Hematopoietic multipotent progenitor cell treated with erythropoietin and hydrocortisone succinate and interleukin-3 and kit ligand, for 6 days (in vitro differentiated cells): ENCODE measurements around the gene COL9A3.

Source experiments
- DNase-seq: peaks from one replicate; pipeline ENCODE4 v3.0.0-alpha.2; 2015

The COL9A3 gene

DNA sequence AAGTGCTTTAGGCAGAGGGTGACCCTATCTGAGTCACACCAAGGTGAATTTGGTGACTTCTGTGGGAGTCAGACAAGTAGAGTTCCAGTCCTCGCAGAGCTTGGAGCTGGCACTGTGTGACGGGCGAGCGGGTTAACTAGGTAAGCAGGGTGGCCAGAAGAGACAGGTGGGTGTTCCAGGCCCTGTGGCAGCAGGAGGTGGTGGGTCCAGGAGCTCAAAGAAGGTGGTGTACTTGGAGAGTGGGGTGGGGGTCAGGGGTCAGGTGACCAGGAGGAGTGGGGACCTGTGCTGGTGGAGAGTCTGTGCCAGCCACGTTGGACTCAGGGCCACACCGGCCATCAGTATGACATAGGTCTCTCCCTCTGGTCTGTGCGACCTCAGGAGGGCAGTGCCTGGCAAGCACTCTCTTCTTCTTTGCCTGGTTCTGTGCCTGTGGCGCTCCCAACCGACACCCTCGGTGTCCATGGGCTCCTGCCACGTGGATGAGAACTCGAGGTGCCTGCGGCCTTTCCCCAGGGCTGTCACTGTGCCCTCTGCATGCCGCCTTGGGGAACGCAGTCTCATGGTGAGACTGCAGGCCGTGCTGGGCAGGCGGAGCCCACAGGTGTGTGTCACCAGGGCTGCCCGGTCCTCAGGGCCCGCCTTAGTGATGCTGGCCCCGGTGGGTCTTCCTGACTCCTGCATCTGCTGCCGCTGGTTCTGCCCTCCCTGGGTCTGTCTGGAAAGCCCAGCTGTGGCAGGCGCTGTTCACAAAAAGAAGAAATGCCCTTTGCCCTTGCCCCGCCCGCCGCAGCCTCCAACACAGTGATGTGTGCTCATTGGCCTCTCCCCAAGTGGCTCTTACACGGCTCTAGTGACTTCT lies 18.9 kb upstream of the COL9A3 start:
- DNase-seq, result no peak

- DNase-seq, result no peak
Measured at GRCh38 chr20:62799036-62799435, 17.8 kb upstream of the COL9A3 start.

GRCh38 chr20:62799459-62799858 lies 17.4 kb upstream of the COL9A3 start:
- no peak for DNase-seq

- no peak for DNase-seq
Measured at GRCh38 chr20:62799873-62800272, 17.0 kb upstream of the COL9A3 start.

GRCh38 chr20:62800314-62801259 lies 16.3 kb upstream of the COL9A3 start:
- DNase-seq, result no peak

GRCh38 chr20:62801284-62802010 lies 15.4 kb upstream of the COL9A3 start:
- no peak for DNase-seq

GRCh38 chr20:62802026-62802712 lies 14.7 kb upstream of the COL9A3 start:
- DNase-seq, result peak; percentile 13

GRCh38 chr20:62804021-62804626 lies 12.7 kb upstream of the COL9A3 start:
- peak; percentile 55 for DNase-seq

DNA sequence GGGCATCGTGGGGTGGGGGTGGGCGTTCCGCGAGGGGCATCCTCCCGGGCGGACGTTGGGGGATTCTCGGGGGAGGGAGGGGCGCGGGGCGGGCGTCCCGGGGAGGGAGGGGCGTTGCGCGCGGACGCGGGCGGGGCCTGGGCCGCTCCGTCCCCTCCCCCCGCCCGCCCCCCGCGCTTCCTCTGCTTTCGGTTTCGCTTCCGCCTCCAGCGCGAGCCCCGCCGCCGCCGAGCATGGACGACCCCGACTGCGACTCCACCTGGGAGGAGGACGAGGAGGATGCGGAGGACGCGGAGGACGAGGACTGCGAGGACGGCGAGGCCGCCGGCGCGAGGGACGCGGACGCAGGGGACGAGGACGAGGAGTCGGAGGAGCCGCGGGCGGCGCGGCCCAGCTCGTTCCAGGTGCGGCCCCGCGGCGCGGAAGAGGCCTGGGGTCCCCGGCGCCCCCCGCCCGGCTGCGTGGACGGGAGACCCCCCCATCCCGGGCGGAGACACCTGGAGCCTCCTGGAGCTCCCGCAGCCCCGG lies 12.2 kb upstream of the COL9A3 start, which contains the start of gene OGFR:
Gene OGFR, plus strand, starts transcription at position 209 of the 528 bp plus-strand sequence. Its CDS starts 25 bp downstream, at position 234.
- DNase-seq, result peak; percentile 74

DNA sequence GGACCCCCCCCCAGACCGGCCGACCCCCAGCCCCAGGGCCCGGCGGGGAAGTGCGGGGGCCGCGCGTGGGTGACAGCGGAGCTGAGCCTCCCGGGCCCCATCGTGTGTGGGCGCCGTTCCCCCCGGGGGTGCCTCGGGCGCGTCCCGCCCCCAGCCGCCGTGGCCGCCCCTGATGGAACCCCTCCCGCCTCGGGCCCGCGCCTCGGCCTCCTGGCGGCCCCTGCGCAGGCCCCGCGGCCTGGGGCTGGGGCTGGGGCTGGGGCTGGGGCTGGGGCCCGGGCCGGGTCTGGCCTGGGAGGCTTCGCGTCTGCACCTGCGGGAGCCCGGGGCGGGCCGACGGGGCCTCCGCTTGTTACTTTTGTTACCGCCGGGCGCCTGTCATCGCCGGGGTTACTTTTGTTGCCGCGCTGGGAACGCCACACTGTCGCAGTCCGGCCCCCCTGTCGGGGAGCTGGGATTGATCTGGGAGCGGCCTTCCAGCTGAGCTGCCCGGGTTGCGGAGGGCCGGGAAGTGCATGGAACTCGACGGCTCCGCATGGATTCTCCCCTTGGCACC lies 11.6 kb upstream of the COL9A3 start:
- DNase-seq, result peak; percentile 20

DNA sequence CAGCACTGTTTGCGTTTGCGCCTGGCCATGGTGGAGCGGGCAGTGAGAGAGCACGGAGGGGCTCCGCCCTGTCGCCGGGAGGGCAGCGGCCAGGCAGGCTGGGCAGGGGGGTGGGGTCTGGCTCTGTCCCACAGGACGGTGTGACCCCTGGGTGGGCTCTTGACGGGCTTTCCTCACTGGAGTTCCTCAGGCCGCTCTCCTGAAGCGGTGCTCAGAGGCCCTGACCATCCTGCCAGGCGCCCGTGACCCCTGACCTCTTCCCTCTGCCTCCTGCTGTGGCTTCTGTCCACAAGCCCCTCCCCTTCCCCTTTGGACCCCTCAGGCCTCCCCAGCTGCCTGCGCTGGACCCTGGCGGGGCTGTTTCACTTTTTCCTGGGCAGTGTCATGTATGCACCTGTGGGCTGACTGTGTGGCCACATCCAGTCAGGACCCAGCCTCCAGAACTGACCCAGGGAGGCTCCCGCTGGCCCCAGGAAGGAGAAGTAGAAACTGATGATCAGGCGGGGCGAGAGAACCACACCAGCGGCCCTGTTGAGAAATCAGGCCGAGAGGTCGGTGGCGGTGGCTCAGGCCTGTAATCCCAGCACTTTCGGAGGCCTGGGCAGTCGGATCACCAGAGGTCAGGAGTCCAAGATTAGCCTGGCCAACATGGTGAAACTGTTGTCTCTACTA lies 11.0 kb upstream of the COL9A3 start:
- peak; percentile 20 for DNase-seq

DNA sequence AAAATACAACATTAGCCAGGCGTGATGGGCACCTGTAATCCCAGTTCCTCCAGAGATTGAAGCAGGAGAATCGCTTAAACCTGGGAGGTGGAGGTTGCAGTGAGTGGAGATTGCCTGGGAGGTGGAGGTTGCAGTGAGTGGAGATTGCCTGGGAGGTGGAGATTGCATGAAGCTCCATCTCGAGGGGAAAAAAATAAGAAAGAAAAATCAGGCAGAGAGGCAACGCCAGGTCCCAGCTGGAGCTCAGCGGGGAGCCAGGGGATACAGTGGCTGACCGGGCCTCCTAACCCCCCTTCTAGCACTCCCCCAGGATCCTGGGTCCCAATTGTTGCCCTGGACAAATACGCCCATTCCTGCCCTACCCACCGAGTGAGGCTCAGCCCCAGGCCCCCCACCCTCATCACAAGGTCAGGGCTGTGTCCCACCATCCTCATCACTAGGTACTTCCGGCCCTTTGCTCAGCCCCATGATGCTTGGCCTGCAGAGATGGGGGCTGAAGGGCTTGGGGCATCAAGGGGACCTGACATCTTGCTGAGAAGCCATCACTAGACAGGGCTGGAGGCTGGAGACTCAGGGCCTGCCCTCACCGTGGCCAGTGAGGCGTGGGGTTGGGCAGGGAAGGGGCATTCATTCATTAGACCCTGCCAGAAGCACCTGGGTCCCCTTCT lies 10.3 kb upstream of the COL9A3 start:
- DNase-seq, result no peak

GRCh38 chr20:62807444-62808210 lies 9.2 kb upstream of the COL9A3 start:
- DNase-seq, result no peak

DNA sequence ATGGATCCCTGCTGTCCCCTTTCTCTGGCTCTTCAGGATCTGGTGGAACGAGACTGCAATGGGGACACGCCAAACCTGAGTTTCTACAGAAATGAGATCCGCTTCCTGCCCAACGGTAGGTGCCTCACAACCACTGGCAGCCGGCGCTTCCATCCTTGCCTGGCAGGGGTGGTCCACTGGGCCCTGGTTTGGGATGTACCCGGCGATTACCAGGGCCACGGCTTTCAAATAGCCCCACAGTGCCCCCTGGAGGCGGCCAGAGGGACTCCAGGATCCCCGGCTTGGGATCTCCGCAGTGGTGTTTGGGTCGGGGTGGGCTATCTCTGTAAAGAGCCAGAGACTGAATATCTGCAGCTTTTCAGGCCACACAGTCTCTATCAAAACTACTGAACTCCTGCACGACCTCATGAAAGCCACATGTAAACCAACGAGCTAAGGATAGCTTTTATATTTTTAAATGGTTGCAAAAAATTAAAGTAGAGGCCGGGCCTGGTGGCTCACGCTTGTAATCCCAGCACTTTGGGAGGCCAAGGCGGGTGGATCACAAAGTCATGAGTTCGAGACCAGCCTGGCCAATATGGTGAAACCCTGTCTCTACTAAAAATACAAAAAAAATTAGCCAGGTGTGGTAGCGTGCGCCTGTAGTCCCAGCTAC lies 8.5 kb upstream of the COL9A3 start:
- DNase-seq, result peak; percentile 83

DNA sequence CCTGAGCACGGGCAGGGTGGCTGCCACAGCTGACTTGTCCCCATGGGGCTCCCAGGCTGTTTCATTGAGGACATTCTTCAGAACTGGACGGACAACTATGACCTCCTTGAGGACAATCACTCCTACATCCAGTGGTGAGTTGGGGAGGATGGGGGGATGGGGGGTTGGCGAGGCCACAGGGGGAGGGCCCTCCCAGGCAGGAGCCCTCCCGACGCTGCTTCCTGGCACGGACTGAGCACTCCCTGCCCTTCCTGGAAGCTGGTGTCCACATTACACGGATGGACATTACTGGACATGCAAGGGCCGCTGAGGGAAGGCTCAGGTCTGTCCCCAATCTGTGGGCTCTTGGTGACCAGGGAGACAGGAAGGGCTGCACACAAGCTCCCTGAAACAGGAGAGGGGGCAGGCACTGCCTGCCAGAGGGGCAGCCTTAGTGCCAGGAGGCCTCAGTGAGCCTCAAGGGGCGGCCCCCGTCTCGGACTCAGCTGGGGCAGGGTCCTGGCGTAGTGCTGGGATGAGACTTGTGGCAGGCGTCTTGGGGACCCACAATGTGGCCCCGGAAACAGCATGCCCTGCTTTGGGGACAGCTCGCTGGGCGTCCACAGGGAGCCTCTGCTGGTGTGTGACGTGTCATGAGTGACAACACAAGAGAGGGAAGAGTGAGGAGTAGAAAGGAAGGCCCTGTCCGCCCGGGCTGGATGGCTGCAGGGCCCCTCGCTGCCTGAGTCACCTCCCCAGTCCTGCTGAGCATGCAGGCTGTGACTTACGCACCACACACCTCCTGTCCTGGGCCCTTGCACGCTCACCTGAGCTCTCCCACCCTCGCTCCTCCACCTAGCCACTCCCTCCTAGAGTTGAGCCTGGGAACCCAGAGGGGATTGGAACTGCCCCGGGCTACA lies 7.1 kb upstream of the COL9A3 start:
- no peak for DNase-seq

GRCh38 chr20:62811320-62811719 lies 5.5 kb upstream of the COL9A3 start:
- DNase-seq, result no peak

DNA sequence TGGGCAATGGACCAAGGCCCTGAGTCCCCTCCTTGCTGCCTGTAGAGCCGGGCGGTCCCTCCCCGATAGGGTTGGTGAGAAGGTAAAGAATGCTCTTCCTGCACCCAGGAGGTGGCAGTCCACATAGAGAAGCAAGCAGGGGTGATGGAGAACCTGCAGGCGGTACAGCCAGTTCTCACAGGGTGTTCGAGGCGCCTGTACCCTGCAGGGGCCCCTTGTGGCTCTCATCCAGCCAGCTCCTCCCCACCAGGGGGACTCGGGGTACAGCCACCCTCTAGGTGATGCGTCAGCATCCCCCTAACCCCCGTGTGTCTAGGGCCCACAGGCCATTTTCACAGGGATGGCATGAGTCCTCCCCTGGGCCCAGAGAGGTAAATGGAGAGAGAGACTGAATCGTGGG lies 5.1 kb upstream of the COL9A3 start:
- no peak for DNase-seq
